ENCODE results near the gene SYK. TPM values are rescaled to one million over a fixed set of nuclear protein-coding genes. Genes with fewer than 3 reads are reported as not detected.

The SYK gene
- total RNA-seq, 1 donor from 2014 or later, result 0.41 TPM

- H3K4me2 ChIP-seq (ENCODE audit: low read length), result no peak overlapping the region
- DNase-seq (ENCODE audit: low read depth), result no peak
- H3K36me3 Mint-ChIP-seq (ENCODE audit: low read depth, unreplicated experiment), result no peaks in the 10 kb centered on the region
Measured at GRCh38 chr9:90873422-90873821, 71.8 kb downstream of the SYK start.

DNA sequence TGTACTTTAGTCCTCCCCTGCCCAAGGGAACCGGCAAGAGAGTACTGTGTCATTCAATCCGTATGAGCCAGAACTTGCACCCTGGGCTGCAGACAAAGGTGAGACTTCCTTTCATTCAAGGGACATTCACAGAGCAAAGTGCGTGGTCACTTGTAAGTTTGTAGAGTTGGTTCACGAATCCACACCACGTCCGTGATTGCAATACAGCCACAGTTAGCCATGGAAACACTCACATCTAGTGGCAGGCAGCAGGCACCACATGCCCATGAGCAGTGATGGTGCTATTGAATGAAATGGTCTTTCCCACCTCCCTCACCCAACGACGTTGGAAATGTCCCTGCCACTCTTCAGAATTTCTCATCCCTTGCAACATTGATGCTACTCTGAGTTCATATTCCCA, 72.6 kb downstream of the SYK start:
- H3K36me3 ChIP-seq (ENCODE audit: insufficient read depth, low read length), result no peaks in the 10 kb centered on the region
- Mint-ChIP-seq H3K9me3 (ENCODE audit: unreplicated experiment) (no peaks in the 10 kb centered on the region), H3K27me3 (ENCODE audit: low read depth, unreplicated experiment) (peaks cover 2% of the 10 kb centered on the region), H3K36me3 (ENCODE audit: low read depth, unreplicated experiment) (no peaks in the 10 kb centered on the region), H3K27ac (ENCODE audit: unreplicated experiment) (no peak overlapping the region), H3K4me1 (ENCODE audit: low read depth, unreplicated experiment) (peaks cover 4% of the 10 kb centered on the region), H3K4me3 (ENCODE audit: unreplicated experiment) (no peak overlapping the region)
- no peak overlapping the region for H3K27ac ChIP-seq (ENCODE audit: low read depth, low read length)
- no peaks in the 10 kb centered on the region for H3K4me1 ChIP-seq (ENCODE audit: insufficient read depth, low read length)
- FAIRE-seq (no peak), DNase-seq (ENCODE audit: low read depth) (no peak)
- H3K9ac ChIP-seq (ENCODE audit: low read length), result no peak overlapping the region
- H3K27me3 ChIP-seq (ENCODE audit: insufficient read depth, low read length), result peaks cover 16% of the 10 kb centered on the region
- no peaks in the 10 kb centered on the region for H3K9me3 ChIP-seq (ENCODE audit: insufficient read depth, low read depth, low read length)
- H3K4me3 ChIP-seq (ENCODE audit: insufficient read depth, low read depth, low read length), result no peak overlapping the region
- H2AFZ ChIP-seq (ENCODE audit: low read depth, low read length), result no peak overlapping the region
- H4K20me1 ChIP-seq (ENCODE audit: insufficient read depth, low read length), result no peaks in the 10 kb centered on the region
- no peak overlapping the region for H3K4me2 ChIP-seq (ENCODE audit: low read length)
- H3K79me2 ChIP-seq (ENCODE audit: insufficient read depth, low read length), result no peaks in the 10 kb centered on the region
- TF ChIP-seq, protein P1, sequence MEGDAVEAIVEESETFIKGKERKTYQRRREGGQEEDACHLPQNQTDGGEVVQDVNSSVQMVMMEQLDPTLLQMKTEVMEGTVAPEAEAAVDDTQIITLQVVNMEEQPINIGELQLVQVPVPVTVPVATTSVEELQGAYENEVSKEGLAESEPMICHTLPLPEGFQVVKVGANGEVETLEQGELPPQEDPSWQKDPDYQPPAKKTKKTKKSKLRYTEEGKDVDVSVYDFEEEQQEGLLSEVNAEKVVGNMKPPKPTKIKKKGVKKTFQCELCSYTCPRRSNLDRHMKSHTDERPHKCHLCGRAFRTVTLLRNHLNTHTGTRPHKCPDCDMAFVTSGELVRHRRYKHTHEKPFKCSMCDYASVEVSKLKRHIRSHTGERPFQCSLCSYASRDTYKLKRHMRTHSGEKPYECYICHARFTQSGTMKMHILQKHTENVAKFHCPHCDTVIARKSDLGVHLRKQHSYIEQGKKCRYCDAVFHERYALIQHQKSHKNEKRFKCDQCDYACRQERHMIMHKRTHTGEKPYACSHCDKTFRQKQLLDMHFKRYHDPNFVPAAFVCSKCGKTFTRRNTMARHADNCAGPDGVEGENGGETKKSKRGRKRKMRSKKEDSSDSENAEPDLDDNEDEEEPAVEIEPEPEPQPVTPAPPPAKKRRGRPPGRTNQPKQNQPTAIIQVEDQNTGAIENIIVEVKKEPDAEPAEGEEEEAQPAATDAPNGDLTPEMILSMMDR (IDR thresholded peaks at IDR 0.05; ENCODE audit: insufficient read depth, low read depth, low read length), result peak; percentile 3
- no peak for TF ChIP-seq EZH2 (IDR thresholded peaks at IDR 0.05; ENCODE audit: insufficient read depth, low read length)

More at GRCh38 chr9:90873422-90873821, 71.8 kb downstream of the SYK start:
- TF ChIP-seq, protein P1 (IDR thresholded peaks at IDR 0.05; ENCODE audit: insufficient read depth, low read depth, low read length), result no peak
- no peak for TF ChIP-seq EZH2 (IDR thresholded peaks at IDR 0.05; ENCODE audit: insufficient read depth, low read length)
- H3K4me3 Mint-ChIP-seq (ENCODE audit: unreplicated experiment), result no peak overlapping the region
- H3K4me3 ChIP-seq (ENCODE audit: insufficient read depth, low read depth, low read length), result no peak overlapping the region
- no peaks in the 10 kb centered on the region for H3K79me2 ChIP-seq (ENCODE audit: insufficient read depth, low read length)
- H3K4me1 Mint-ChIP-seq (ENCODE audit: low read depth, unreplicated experiment), result peaks cover 4% of the 10 kb centered on the region
- H3K4me1 ChIP-seq (ENCODE audit: insufficient read depth, low read length), result no peaks in the 10 kb centered on the region
- no peak overlapping the region for H2AFZ ChIP-seq (ENCODE audit: low read depth, low read length)
- H3K27ac Mint-ChIP-seq (ENCODE audit: unreplicated experiment), result no peak overlapping the region
- no peak overlapping the region for H3K27ac ChIP-seq (ENCODE audit: low read depth, low read length)
- no peaks in the 10 kb centered on the region for H3K9me3 Mint-ChIP-seq (ENCODE audit: unreplicated experiment)
- no peaks in the 10 kb centered on the region for H3K9me3 ChIP-seq (ENCODE audit: insufficient read depth, low read depth, low read length)
- no peaks in the 10 kb centered on the region for H3K36me3 ChIP-seq (ENCODE audit: insufficient read depth, low read length)
- no peak for FAIRE-seq
- H4K20me1 ChIP-seq (ENCODE audit: insufficient read depth, low read length), result no peaks in the 10 kb centered on the region
- no peak overlapping the region for H3K9ac ChIP-seq (ENCODE audit: low read length)
- peaks cover 16% of the 10 kb centered on the region for H3K27me3 ChIP-seq (ENCODE audit: insufficient read depth, low read length)
- H3K27me3 Mint-ChIP-seq (ENCODE audit: low read depth, unreplicated experiment), result peaks cover 2% of the 10 kb centered on the region

DNA sequence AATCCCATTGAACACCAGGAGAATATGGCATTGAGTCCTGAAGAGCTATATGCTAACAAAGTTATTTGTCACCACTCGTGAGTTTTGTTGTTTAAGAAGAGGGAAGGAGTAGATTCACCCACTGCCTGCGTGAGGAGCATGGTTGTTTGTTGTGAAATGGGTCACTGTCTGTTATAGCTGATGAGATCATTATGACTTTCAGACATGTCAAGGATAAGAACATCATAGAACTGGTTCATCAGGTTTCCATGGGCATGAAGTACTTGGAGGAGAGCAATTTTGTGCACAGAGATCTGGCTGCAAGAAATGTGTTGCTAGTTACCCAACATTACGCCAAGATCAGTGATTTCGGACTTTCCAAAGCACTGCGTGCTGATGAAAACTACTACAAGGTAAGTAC, 76.9 kb downstream of the SYK start:
- no peak overlapping the region for H3K27ac ChIP-seq (ENCODE audit: low read depth, low read length)
- H3K36me3 ChIP-seq (ENCODE audit: insufficient read depth, low read length), result no peaks in the 10 kb centered on the region
- DNase-seq (ENCODE audit: low read depth), result no peak
- H2AFZ ChIP-seq (ENCODE audit: low read depth, low read length), result no peak overlapping the region
- TF ChIP-seq, protein P1 (IDR thresholded peaks at IDR 0.05; ENCODE audit: insufficient read depth, low read depth, low read length), result no peak
- TF ChIP-seq EZH2 (IDR thresholded peaks at IDR 0.05; ENCODE audit: insufficient read depth, low read length), result no peak
- FAIRE-seq, result no peak
- Mint-ChIP-seq H3K27ac (ENCODE audit: unreplicated experiment) (no peak overlapping the region), H3K4me1 (ENCODE audit: low read depth, unreplicated experiment) (no peaks in the 10 kb centered on the region), H3K36me3 (ENCODE audit: low read depth, unreplicated experiment) (no peaks in the 10 kb centered on the region), H3K9me3 (ENCODE audit: unreplicated experiment) (no peaks in the 10 kb centered on the region), H3K27me3 (ENCODE audit: low read depth, unreplicated experiment) (no peaks in the 10 kb centered on the region), H3K4me3 (ENCODE audit: unreplicated experiment) (no peak overlapping the region)
- peaks cover 4% of the 10 kb centered on the region for H3K27me3 ChIP-seq (ENCODE audit: insufficient read depth, low read length)
- H4K20me1 ChIP-seq (ENCODE audit: insufficient read depth, low read length), result no peaks in the 10 kb centered on the region
- H3K4me2 ChIP-seq (ENCODE audit: low read length), result no peak overlapping the region
- H3K4me1 ChIP-seq (ENCODE audit: insufficient read depth, low read length), result no peaks in the 10 kb centered on the region
- no peak overlapping the region for H3K4me3 ChIP-seq (ENCODE audit: insufficient read depth, low read depth, low read length)
- no peak overlapping the region for H3K9ac ChIP-seq (ENCODE audit: low read length)
- H3K9me3 ChIP-seq (ENCODE audit: insufficient read depth, low read depth, low read length), result no peaks in the 10 kb centered on the region
- H3K79me2 ChIP-seq (ENCODE audit: insufficient read depth, low read length), result no peaks in the 10 kb centered on the region
